Smooth muscle cell (in vitro differentiated cells): ENCODE results near the gene FDX2. TPM values are rescaled to one million over a fixed set of nuclear protein-coding genes. Genes with fewer than 3 reads are reported as not detected.

ENCODE experiments used
- DNase-seq: peaks from one replicate; lab custom pipeline; 2025; ENCODE audit not compliant: unreplicated experiment; lab: John Stamatoyannopoulos, UW
- H2AFZ ChIP-seq: fragments of 200-600 bp; sonication (generic); 2 replicates; pipeline ENCODE4 v1.6.0; 2016; ENCODE audit warnings: antibody characterized with exemption, low read depth, mild to moderate bottlenecking
- H3F3A ChIP-seq: fragments of 200-600 bp; sonication (generic); 2 replicates; pipeline ENCODE4 v1.6.0; 2017; ENCODE audit warnings: antibody characterized with exemption, low read depth
- H3K27ac ChIP-seq: fragments of 200-600 bp; sonication (generic); 2 replicates; pipeline ENCODE4 v1.5.1; 2016; ENCODE audit warnings: low read depth, mild to moderate bottlenecking
- H3K27me3 ChIP-seq: fragments of 200-600 bp; sonication (generic); 2 replicates; pipeline ENCODE4 v1.6.1; 2016; ENCODE audit warnings: low read depth, mild to moderate bottlenecking
- H3K36me3 ChIP-seq: fragments of 200-600 bp; sonication (generic); 2 replicates; pipeline ENCODE4 v1.5.1; 2016; ENCODE audit warnings: low read depth
- H3K4me1 ChIP-seq: fragments of 200-600 bp; sonication (generic); 2 replicates; pipeline ENCODE4 v1.5.1; 2016; ENCODE audit warnings: low read depth
- H3K4me2 ChIP-seq: fragments of 200-600 bp; sonication (generic); 2 replicates; pipeline ENCODE4 v1.6.0; 2016; ENCODE audit warnings: mild to moderate bottlenecking
- H3K4me3 ChIP-seq: fragments of 200-600 bp; sonication (generic); 2 replicates; pipeline ENCODE4 v1.5.1; 2016; ENCODE audit warnings: mild to moderate bottlenecking
- H3K79me2 ChIP-seq: fragments of 200-600 bp; sonication (generic); 2 replicates; pipeline ENCODE4 v1.6.0; 2016; ENCODE audit warnings: low read depth, mild to moderate bottlenecking
- H3K9ac ChIP-seq: fragments of 200-600 bp; sonication (generic); 2 replicates; pipeline ENCODE4 v1.6.0; 2016; ENCODE audit warnings: low read depth
- H3K9me3 ChIP-seq: fragments of 200-600 bp; sonication (generic); replicated peaks from 2 replicates; pipeline ENCODE4 v1.5.1; 2016; ENCODE audit warnings: low read depth
- H4K20me1 ChIP-seq: fragments of 200-600 bp; sonication (generic); 2 replicates; pipeline ENCODE4 v1.6.0; 2016; ENCODE audit warnings: low read depth
- CTCF ChIP-seq: fragments of 200-600 bp; sonication (generic); IDR thresholded peaks from 2 replicates; pipeline ENCODE4 v1.5.1; 2017; ENCODE audit warnings: borderline replicate concordance, mild to moderate bottlenecking, antibody characterized with exemption; ENCODE audit not compliant: insufficient read depth, poor library complexity, severe bottlenecking
- whole genome bisulfite sequencing: methylation state at CpG from one replicate; pipeline ENCODE4 v1.1.7; 2016; ENCODE audit warnings: low lambda C conversion rate; 5-methylcytosine and 5-hydroxymethylcytosine counted together
- polyA plus RNA-seq: library from polyadenylated mRNA; unstranded; fragments of >200 nt; fragmentation: Nextera tagmentation; extraction: Ambion mirVana; gene quantifications from 2 replicates; pipeline ENCODE4 v1.2.1, GENCODE V29; 2016
- total RNA-seq: library from RNA; depleted of rRNA; stranded (reverse); fragments of >200 nt; gene quantifications from 2 replicates; pipeline ENCODE4 v1.2.3, GENCODE V29; 2014

The FDX2 gene
- total and polyA plus RNA-seq, 2 experiments from 2014 or later, result 15.3 to 39.1 TPM

GRCh38 chr19:10295305-10295846 is 20.4 kb downstream of the FDX2 start:
- Histone ChIP-seq H3K36me3 (no peaks in the 10 kb centered on the region), H3K27ac (no peak overlapping the region), H2AFZ (no peak overlapping the region), H4K20me1 (no peaks in the 10 kb centered on the region), H3K27me3 (peaks cover 78% of the 10 kb centered on the region), H3F3A (no peaks in the 10 kb centered on the region), H3K4me3 (peak overlapping the region; percentile 23), H3K4me2 (peak overlapping the region; percentile 74), H3K4me1 (peaks cover 16% of the 10 kb centered on the region), H3K9ac (no peak overlapping the region), H3K79me2 (no peaks in the 10 kb centered on the region), H3K9me3 (no peaks in the 10 kb centered on the region)
- WGBS, result 11% methylated on average over 44 of the region's 48 CpGs
- DNase-seq, result no peak
- TF ChIP-seq CTCF, result no peak

DNA sequence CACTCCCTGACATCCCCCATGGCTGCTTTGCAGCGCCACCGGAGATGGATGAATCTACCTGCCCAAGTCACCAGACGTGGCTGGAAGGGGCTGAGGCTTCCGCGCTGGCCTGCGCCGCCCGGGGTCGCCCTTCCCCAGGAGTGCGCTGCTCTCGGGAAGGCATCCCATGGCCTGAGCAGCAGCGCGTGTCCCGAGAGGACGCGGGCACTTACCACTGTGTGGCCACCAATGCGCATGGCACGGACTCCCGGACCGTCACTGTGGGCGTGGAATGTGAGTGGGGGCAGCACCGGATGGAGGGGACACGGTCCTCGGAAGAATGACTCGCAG is 21.5 kb downstream of the FDX2 start:
- peaks cover 23% of the 10 kb centered on the region for H3K4me1 ChIP-seq
- no peaks in the 10 kb centered on the region for H3K36me3 ChIP-seq
- no peak overlapping the region for H3K4me3 ChIP-seq
- H3K27me3 ChIP-seq, result peaks cover 82% of the 10 kb centered on the region
- no peak overlapping the region for H3K9ac ChIP-seq
- no peak overlapping the region for H3K4me2 ChIP-seq
- H3K79me2 ChIP-seq, result no peaks in the 10 kb centered on the region
- H3K9me3 ChIP-seq, result no peaks in the 10 kb centered on the region
- DNase-seq, result no peak
- H3K27ac ChIP-seq, result no peak overlapping the region
- 14% methylated on average over 23 of the region's 25 CpGs for WGBS
- H3F3A ChIP-seq, result no peaks in the 10 kb centered on the region
- no peaks in the 10 kb centered on the region for H4K20me1 ChIP-seq
- TF ChIP-seq CTCF, result peak; percentile 12
- H2AFZ ChIP-seq, result no peak overlapping the region

DNA sequence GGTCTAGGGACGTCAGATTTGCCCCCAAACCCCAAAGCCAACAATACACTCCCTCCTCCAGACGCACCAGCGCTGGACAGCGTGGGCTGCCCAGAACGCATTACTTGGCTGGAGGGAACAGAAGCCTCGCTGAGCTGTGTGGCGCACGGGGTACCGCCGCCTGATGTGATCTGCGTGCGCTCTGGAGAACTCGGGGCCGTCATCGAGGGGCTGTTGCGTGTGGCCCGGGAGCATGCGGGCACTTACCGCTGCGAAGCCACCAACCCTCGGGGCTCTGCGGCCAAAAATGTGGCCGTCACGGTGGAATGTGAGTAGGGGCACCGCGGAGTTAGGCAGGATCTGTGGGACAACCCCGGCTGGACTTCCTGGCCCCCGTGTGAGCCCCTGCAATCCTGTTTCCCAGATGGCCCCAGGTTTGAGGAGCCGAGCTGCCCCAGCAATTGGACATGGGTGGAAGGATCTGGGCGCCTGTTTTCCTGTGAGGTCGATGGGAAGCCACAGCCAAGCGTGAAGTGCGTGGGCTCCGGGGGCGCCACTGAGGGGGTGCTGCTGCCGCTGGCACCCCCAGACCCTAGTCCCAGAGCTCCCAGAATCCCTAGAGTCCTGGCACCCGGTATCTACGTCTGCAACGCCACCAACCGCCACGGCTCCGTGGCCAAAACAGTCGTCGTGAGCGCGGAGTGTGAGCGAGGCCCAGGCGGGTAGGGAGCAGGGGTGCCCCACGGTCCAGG is 22.0 kb downstream of the FDX2 start:
- no peaks in the 10 kb centered on the region for H3K79me2 ChIP-seq
- peaks cover 87% of the 10 kb centered on the region for H3K27me3 ChIP-seq
- no peak for TF ChIP-seq CTCF
- no peaks in the 10 kb centered on the region for H3K36me3 ChIP-seq
- H2AFZ ChIP-seq, result no peak overlapping the region
- no peaks in the 10 kb centered on the region for H3F3A ChIP-seq
- WGBS, result 42% methylated on average over 49 of the region's 49 CpGs
- DNase-seq, result no peak
- H3K9ac ChIP-seq, result no peak overlapping the region
- H3K4me3 ChIP-seq, result no peak overlapping the region
- peaks cover 28% of the 10 kb centered on the region for H3K4me1 ChIP-seq
- H3K4me2 ChIP-seq, result no peak overlapping the region
- H3K9me3 ChIP-seq, result no peaks in the 10 kb centered on the region
- no peak overlapping the region for H3K27ac ChIP-seq
- H4K20me1 ChIP-seq, result no peaks in the 10 kb centered on the region
